Measurements from ENCODE around the gene CRYBA1.

- TF ChIP-seq CTCF (IDR thresholded peaks at IDR 0.05) (no peak), POLR2A (IDR thresholded peaks at IDR 0.05) (no peak)
Measured at GRCh38 chr17:29251184-29251583, 4.5 kb downstream of the CRYBA1 start.

Data from gastroesophageal sphincter (tissue), 3 donors.